GM18951 (cell line): ENCODE data around the gene GNG3.
"Not testable (repeated sequence)": the region's sequence is repeated elsewhere in the genome, so short reads cannot be mapped to it uniquely, and the experiment has no call there.

ENCODE experiments used
- POLR2A ChIP-seq: IDR thresholded peaks from 4 replicates; pipeline ENCODE4 v1.6.1; 2011; ENCODE audit warnings: mild to moderate bottlenecking; ENCODE audit not compliant: insufficient read length, insufficient read depth; ENCODE audit errors: extremely low read depth
- in situ Hi-C: fragments of 300-500 bp; cut with MboI; formaldehyde crosslinking; loops from one replicate; pipeline ENCODE4 v1.12.0; 2022; ENCODE audit warnings: low sequenced_read_pairs, mixed read lengths, inconsistent platforms; ENCODE audit not compliant: unreplicated experiment

Gene GNG3

DNA sequence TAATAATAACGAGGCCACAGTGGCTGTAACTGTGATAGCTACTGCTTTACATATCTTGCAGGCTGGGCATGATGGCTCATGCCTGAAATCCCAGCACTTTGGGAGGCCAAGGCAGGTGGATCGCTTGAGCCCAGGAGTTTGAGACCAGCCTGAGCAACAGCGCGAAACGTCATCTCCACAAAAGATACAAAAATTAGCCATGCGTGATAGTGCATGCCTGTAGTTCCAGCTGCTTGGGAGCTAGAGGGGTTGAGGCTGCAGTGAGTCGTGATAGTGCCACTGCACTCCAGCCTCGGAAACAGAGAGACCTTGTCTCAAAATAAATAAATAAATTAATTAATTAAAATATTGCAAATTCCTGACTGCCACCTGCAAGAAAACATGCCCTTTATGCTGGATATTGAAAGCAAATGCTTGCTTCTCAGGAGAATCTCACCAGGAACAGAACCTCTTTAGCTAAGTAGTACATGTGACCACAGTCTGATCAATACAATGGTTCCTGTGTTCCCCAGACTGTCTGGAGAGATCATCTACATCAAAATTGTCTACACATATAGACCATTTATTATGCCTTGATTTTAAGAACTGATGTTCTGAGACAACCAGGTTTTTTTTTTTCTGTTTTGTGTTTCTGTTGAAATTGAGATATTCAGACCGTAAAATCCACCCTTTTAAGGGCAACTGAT is 40.1 kb downstream of the GNG3 start:
- in situ Hi-C loops = no loop called here
- TF ChIP-seq POLR2A = no peak

DNA sequence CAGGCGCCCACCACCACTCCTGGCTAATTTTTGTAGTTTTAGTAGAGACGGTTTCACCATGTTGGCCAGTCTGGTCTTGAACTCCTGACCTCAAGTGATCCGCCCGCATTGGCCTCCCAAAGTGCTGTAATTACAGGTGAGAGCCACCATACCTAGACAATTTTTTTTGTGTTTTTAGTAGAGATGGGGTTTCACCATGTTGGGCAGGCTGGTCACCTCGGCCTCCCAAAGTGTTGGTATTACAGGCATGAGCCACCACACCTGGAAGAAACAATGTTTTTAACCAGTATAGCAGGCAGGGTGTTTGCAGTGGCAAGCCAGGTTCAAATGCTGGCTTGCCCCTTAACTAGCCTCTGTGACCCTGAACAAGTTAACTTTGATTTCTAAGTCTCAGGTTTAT is 42.5 kb downstream of the GNG3 start:
- in situ Hi-C loops = not testable (repeated sequence)

DNA sequence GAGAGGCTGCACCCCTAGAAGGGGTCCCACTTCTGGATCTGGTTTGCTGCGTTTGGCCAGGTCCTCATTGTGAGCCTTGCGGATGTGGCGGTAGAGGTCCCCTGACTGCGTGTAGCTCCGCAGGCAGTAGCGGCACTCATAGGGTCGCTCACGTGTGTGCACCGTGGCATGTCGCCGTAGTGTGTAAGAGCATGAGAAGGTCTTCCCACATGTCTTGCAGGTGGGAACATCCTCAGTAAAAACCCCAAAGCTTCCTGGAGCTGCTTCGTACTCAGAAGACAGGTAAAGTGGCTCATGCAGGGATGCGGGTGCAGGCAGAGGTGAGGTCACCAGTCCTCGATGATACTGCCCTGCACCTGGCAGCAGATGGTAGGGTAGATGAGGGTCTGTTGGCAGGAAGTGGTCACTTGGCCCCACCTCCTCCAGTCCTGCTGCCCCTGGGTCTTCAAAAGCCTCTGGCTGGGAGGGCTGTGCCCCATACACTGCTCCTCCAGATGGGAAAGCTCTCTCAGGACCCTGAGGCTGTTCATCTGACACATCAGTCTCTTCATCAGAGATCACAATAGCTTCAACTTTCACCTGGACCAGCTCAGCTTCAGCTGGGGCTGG is 44.8 kb downstream of the GNG3 start:
- TF ChIP-seq POLR2A = no peak
- in situ Hi-C loops = no loop called here

DNA sequence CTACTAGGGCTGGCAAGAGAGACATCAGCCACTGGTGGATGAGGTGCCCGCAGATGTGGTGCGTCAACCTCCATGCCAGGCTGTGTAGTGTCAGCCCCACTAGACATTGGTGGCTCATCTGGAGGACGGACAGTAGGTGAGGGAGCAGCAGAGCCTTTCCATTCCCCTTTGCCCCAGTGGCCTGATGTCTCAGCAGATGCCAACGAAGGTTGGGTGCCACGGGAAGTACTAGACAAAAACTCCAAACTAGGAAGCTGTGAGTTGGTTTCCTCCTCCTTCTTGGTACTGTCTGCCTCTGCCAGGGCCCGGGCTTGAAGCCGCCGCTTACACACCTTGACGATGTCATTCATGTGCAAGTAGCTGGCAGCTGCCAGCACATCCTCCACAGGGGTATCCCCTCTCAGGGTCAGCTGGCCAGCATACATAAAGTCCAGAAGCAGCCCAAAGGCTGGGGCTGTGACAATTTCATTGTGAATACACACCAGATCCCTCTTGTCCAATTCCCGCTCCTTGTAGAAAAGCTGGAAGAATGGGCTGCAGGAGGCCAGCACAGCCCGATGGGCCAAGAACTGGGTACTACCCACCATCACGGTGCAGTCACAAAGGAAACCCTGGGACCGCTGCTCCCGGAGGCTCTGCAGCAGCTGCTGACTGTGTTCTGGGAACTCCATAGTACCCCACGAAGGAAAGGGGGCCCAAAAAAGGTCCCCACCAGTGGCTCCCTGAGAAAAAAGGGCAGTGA is 45.7 kb downstream of the GNG3 start:
- in situ Hi-C loops = no loop called here
- TF ChIP-seq POLR2A = no peak

DNA sequence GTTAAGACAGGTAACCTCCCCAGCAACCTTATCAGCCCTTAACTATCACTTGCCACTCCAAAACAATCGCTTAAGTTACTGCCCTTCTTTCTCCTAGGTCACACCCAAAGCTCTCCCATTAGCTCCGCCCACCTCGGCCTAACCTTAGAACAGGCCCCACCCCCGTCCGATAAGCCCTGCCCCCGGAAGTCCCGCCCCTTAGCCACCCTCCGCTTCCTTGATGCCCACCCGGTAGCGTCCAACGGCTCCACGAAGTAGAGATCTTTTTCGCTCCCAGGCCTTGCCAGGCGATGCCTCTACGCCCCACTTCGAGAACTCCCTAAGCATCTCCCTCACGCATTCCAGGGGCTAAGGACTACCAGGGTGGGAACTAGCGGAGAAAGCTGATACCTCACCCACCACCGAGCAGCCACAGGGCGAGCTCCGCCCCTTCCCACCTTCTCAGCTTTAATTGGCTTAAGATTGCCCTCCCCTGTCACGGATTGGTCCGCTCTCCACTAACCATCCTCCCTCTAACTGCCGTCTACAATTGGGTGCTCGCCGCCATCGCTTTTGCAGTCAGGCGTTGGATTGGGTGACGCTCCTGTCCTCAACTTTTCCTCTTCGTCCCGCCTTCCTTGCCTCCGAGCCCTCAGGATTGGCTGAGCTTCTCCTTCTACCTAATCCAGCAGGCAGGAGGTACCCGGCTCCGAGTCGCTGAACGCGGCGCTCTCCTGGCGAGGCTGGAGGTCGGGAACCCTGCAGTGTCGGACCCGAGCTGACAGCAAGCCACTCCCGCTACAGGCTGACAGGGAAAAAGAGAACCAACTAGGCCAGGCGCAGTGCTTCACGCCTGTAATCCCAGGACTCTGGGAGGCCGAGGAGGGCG is 46.5 kb downstream of the GNG3 start, which contains the start of gene ZBTB3:
Gene ZBTB3 (minus strand): TSS at position 425 of the 868 bp plus-strand sequence. CDS start 496 bp downstream, outside the sequence.
- in situ Hi-C loops = no loop called here
- peak; percentile 86 for TF ChIP-seq POLR2A

DNA sequence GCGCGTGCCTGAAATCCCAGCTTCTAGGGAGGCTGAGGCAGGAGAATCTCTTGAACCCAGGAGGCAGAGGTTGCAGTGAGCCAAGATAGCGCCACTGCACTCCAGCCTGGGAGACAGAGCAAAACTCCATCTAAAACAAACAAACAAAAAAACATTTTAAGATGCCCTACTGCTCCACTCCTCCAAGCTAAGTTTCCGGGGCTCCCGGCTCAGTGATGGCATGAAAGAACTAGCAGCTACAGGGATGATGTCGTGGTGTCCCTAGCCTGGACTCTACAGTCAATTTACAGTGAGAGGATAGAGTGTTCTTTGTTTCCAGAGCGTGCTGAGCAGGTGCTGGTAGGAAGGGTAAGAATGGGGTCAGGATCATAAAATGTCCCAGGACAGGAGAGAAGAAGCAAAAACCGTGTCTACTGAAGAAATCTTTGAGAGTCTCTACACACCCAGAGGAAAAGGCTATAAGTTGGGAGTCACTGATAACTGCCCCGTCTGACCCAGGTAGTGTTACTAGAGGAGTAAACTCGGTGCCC is 47.7 kb downstream of the GNG3 start:
- in situ Hi-C loops = no loop called here
- TF ChIP-seq POLR2A = no peak

DNA sequence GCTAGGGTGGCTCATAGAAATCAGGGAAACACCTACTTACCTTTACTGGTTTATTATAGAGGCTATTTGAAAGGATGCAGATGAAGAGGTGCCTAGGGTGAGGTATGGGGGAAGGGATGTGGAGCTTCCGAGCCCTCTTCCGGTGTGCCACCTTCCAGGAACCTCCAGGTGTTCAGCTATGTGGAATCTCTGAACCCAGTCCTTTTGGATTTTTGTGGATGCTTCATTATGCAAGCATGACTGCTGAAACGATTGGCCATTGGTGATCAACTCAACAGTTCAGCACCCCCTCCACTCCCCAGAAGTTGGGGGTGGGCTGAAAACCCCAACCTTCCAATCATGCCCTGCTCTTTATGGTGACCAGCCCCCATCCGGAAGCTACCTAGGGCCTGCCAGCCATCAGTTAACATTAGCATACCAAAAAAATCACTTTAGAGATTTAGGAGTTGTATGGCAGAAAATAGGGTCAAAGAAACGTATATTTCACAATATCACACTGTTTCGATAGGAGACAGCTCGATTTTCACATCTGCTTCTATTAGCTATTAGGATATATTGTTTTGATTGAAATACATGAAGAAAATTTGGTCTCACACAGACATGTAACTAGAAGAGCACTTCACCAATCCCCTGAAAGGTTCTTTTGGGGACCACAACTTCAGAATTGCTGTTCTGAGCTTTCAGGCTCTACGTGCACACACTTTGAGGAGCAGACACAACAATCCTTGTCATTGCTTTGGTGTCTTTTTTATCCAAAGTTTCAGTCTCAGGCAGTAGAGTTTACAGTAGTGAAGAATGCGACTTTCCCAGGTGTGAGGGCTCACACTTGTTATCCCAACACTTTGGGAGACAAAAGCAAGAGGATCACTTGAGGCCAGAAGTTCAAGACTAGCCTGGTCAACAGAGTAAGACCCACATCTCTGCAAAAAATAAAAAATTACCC is 50.6 kb downstream of the GNG3 start:
- in situ Hi-C loops = no loop called here
- TF ChIP-seq POLR2A = no peak
